Spleen (tissue), 11 donors: Measurements from ENCODE around the gene YAE1. TPM values are rescaled to one million over a fixed set of nuclear protein-coding genes. Genes with fewer than 3 reads are reported as not detected.

Experiments used
- DNase-seq: peaks from one replicate; pipeline ENCODE4 v3.0.0-alpha.2; 2020
- H3K27ac ChIP-seq, 8 donors: fragments of 200-600 bp; sonication (generic) in 7 of 8; 1 replicate in 4 of 8; 2 replicates in 4 of 8; pipeline versions ENCODE4 v1.5.0 to v1.8.0; 2016 to 2021; ENCODE audit warnings: inconsistent platforms in 4 of 8, mild to moderate bottlenecking in 4 of 8, moderate library complexity in 1 of 8
- H3K27me3 ChIP-seq, 7 donors: fragments of 200-600 bp; sonication (generic) in 6 of 7; replicated peaks in 1 of 7; 1 replicate in 4 of 7; 2 replicates in 3 of 7; pipeline versions ENCODE4 v1.5.0 to v1.8.0; 2016 to 2021; ENCODE audit warnings: inconsistent platforms in 3 of 7, mild to moderate bottlenecking in 1 of 7
- H3K36me3 ChIP-seq, 6 donors: fragments of 200-600 bp; sonication (generic) in 5 of 6; 1 replicate in 4 of 6; 2 replicates in 2 of 6; pipeline versions ENCODE4 v1.5.0 to v1.8.0; 2016 to 2021; ENCODE audit warnings: inconsistent platforms in 2 of 6
- H3K4me1 ChIP-seq, 6 donors: fragments of 200-600 bp; sonication (generic) in 5 of 6; 1 replicate in 3 of 6; 2 replicates in 3 of 6; pipeline versions ENCODE4 v1.5.0 to v1.8.0; 2016 to 2021; ENCODE audit warnings: inconsistent platforms in 3 of 6
- H3K4me3 ChIP-seq, 8 donors: fragments of 200-600 bp; sonication (generic) in 7 of 8; 1 replicate in 4 of 8; 2 replicates in 4 of 8; pipeline versions ENCODE4 v1.5.0 to v1.8.0; 2016 to 2021; ENCODE audit warnings: inconsistent platforms in 4 of 8, mild to moderate bottlenecking in 4 of 8, moderate library complexity in 2 of 8
- H3K9me3 ChIP-seq, 8 donors: fragments of 200-600 bp; sonication (generic) in 7 of 8; 1 replicate in 4 of 8; 2 replicates in 4 of 8; pipeline versions ENCODE4 v1.5.0 to v1.8.0; 2016 to 2021; ENCODE audit warnings: inconsistent platforms in 4 of 8
- POLR2A ChIP-seq, 3 donors: fragments of 450-650 bp; IDR thresholded peaks; one replicate each; pipeline ENCODE4 v1.5.1; 2017; ENCODE audit warnings: antibody characterized with exemption in 3 of 3, mild to moderate bottlenecking in 1 of 3
- POLR2AphosphoS5 ChIP-seq, 3 donors: sonication (generic); formaldehyde crosslinking; IDR thresholded peaks; one replicate each; pipeline ENCODE4 v1.5.1; 2017; ENCODE audit warnings: antibody characterized with exemption in 3 of 3
- WGBS, 5 donors: extraction: QIAGEN DNeasy Blood & Tissue Kit in 3 of 5; methylation state at CpG; one replicate each; pipeline versions ENCODE4 v1.1.5 to v1.1.7; 2013 to 2018; 5-methylcytosine and 5-hydroxymethylcytosine counted together
- intact Hi-C: fragments of 100-400 bp; cut with DNase I; formaldehyde crosslinking; loops from one replicate; pipeline ENCODE4 v1.15.0; 2023; ENCODE audit warnings: low total_unique reads
- polyA plus RNA-seq, 3 donors: library from polyadenylated mRNA; stranded (reverse); fragments of 200-250 nt; gene quantifications; one replicate each; pipeline ENCODE4 v1.2.1, GENCODE V29; 2013
- total RNA-seq, 7 donors: library from RNA; depleted of rRNA in 3 of 7; stranded (reverse); fragments of >200 nt in 3 of 7; fragmentation: NEBNext Ultra II Directional in 4 of 7; extraction: Animal tissue kit (Norgen Biotek cat#: 25700) in 4 of 7; gene quantifications; one replicate each; pipeline versions ENCODE4 v1.1.0 to v1.2.1, GENCODE V29; 2016 to 2021
- TF ChIP-seq, protein P1 (sequence below), 11 experiments: fragments of 200-600 bp in 7 of 11; fragments of 450-650 bp in 4 of 11; sonication (generic) in 4 of 11; IDR thresholded peaks in 8 of 11; conservative IDR thresholded peaks in 3 of 11; 1 replicate in 7 of 11; 2 replicates in 4 of 11; pipeline versions ENCODE4 v1.4.0 to v1.8.0; 2016 to 2021; ENCODE audit warnings: antibody characterized with exemption in 11 of 11, inconsistent platforms in 4 of 11, mild to moderate bottlenecking in 1 of 11
- donor health status: healthy with polysubstance abuse.
- donor health status: DM: no; HTN: no; CAD: no; lungs with moderate emphysema.
- donor health status: DM: no; HTN: no; CAD: no.
- donor health status: Bipolar disorder and iron deficiency.
- donor health status: healthy.
- donor health status: DM: no; HTN: no; CAD: no.
- donor health status: DM: yes; HTN: yes; CAD: no.

Gene YAE1
- total and polyA plus RNA-seq, 10 donors: 13.2 to 21.8 (median 15.8) TPM

DNA sequence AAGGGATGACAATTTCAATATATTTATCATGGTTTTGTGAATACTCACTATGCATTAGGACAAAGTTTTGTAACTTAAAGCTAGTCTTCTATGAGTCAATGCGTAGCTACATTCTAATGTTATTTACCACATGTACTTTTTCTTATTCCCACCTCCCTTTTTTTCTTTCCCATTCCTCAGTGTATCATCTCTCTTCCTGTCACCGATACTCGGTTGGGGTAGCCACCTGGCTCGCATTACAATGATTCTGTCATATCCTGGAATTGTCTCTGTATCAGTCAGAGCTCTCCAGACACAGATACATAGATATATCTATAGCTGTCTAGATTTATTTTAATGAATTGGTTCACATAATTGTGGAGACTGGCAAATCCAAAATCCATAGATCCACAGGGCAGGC lies 47.4 kb downstream of the YAE1 start:
- intact Hi-C loops: no loop called here
- peaks cover 6 to 15% (median 12%) of the 10 kb centered on the region in 6 donors for H3K4me1 ChIP-seq

DNA sequence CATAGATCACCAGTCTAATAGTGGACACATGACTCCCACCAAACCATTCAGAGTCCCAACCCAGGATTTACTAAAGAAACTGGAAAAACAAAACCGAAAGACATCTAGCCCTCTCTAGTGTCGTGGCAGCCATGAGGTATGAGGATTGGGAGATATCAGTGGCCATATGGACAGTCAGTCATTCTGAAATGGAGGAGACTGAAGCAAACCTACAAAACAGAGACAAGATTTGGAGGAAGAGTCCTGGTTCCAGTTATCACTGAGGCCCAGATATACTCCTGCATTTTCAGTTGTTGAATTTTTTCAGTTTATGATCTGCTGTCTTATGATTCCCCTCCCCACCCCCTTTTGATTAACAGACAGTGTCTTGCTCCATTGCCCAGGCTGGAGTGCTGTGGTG lies 48.1 kb downstream of the YAE1 start:
- Histone ChIP-seq H3K4me1 (peaks cover 6 to 9% (median 8%) of the 10 kb centered on the region in 6 donors), H3K9me3 (no peaks in the 10 kb centered on the region), H3K27me3 (peaks cover 0 to 35% (median 6%) of the 10 kb centered on the region in 7 donors), H3K4me3 (no peak overlapping the region), H3K27ac (no peak overlapping the region), H3K36me3 (no peaks in the 10 kb centered on the region)
- intact Hi-C loops: no loop called here
- TF ChIP-seq POLR2AphosphoS5 (IDR thresholded peaks at IDR 0.05) (no peak), POLR2A (IDR thresholded peaks at IDR 0.05) (no peak)
- TF ChIP-seq, protein P1, sequence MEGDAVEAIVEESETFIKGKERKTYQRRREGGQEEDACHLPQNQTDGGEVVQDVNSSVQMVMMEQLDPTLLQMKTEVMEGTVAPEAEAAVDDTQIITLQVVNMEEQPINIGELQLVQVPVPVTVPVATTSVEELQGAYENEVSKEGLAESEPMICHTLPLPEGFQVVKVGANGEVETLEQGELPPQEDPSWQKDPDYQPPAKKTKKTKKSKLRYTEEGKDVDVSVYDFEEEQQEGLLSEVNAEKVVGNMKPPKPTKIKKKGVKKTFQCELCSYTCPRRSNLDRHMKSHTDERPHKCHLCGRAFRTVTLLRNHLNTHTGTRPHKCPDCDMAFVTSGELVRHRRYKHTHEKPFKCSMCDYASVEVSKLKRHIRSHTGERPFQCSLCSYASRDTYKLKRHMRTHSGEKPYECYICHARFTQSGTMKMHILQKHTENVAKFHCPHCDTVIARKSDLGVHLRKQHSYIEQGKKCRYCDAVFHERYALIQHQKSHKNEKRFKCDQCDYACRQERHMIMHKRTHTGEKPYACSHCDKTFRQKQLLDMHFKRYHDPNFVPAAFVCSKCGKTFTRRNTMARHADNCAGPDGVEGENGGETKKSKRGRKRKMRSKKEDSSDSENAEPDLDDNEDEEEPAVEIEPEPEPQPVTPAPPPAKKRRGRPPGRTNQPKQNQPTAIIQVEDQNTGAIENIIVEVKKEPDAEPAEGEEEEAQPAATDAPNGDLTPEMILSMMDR (IDR thresholded peaks at IDR 0.05 in 8 of 11, conservative IDR thresholded peaks at IDR 0.05 in 3 of 11): no peak
- DNase-seq: no peak
- WGBS, 5 donors: 87 to 100% (median 95%) methylated on average over 2 of the region's 2 CpGs

More for the DNA sequence above, 47.4 kb downstream of the YAE1 start:
- Histone ChIP-seq H3K9me3 (no peaks in the 10 kb centered on the region), H3K36me3 (no peaks in the 10 kb centered on the region), H3K27ac (no peak overlapping the region), H3K27me3 (peaks cover 0 to 36% (median 6%) of the 10 kb centered on the region in 7 donors), H3K4me3 (no peak overlapping the region)
- no peak for DNase-seq
- TF ChIP-seq POLR2A (IDR thresholded peaks at IDR 0.05): no peak
- TF ChIP-seq POLR2AphosphoS5 (IDR thresholded peaks at IDR 0.05): no peak
- TF ChIP-seq, protein P1 (IDR thresholded peaks at IDR 0.05 in 8 of 11, conservative IDR thresholded peaks at IDR 0.05 in 3 of 11): no peak
- 67 to 87% (median 82%) methylated on average over 4 of the region's 4 CpGs for WGBS, 5 donors

DNA sequence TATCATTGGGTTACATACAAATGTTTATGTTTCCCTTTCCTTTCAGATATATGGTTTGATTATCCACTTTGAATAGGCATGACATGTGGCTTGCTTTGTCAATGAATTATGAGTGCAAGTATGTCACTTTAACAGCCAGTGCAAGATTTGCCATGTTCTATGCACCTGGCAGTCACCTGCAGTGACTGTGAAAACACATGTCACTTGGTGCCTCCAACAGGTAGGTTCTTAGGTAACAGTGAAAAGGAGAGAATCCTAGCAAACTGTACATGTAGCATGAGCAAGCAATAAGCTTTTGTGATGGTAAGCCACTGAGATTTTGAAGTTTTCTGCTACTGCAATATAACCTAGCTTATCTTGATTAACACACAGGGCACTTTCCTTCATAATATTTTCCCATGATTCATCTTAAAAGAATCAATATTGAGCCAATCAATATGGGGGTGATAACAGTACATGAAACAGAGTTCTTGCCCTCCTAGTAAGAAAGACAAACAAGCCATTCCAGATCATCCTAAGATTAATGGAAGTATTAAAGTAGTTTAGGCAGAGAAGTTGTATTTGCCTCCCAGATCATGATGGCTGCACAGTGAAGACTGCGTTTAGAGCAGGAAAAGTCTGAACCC lies 49.3 kb downstream of the YAE1 start:
- TF ChIP-seq, protein P1 (IDR thresholded peaks at IDR 0.05 in 8 of 11, conservative IDR thresholded peaks at IDR 0.05 in 3 of 11): no peak
- TF ChIP-seq POLR2AphosphoS5 (IDR thresholded peaks at IDR 0.05) (no peak), POLR2A (IDR thresholded peaks at IDR 0.05) (no peak)
- no peaks in the 10 kb centered on the region for H3K36me3 ChIP-seq
- no peak for DNase-seq
- intact Hi-C loops: no loop called here
- no peak overlapping the region for H3K4me3 ChIP-seq
- H3K27me3 ChIP-seq: peaks cover 0 to 26% (median 5%) of the 10 kb centered on the region in 7 donors
- H3K9me3 ChIP-seq: no peaks in the 10 kb centered on the region
- no peak overlapping the region for H3K27ac ChIP-seq
- no peaks in the 10 kb centered on the region for H3K4me1 ChIP-seq
- 82 to 94% (median 91%) methylated on average over 1 of the region's 1 CpG for WGBS, 5 donors

DNA sequence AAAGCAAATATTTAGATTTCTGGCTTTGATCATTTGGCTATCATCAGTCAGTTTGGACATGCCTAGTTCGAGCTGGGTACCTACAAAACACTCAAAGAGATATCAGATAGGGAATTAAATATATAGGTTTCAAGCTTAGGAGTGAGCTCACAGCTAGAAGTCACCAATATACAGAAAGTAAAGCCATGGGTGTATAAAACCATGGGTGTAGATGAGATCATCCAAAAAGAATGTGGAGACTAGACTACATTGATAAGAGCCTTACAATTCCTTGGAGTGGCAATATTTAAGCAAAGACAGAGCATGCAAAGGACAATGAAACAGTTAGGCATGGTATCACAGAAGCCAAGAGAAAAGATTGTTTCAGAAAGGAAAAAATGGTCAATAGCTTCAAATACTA lies 49.9 kb downstream of the YAE1 start:
- 47 to 79% (median 75%) methylated on average over 1 of the region's 1 CpG for WGBS, 5 donors
- intact Hi-C loops: no loop called here
- H3K4me3 ChIP-seq: no peak overlapping the region
- no peaks in the 10 kb centered on the region for H3K36me3 ChIP-seq
- H3K27ac ChIP-seq: no peak overlapping the region
- TF ChIP-seq POLR2AphosphoS5 (IDR thresholded peaks at IDR 0.05) (no peak), POLR2A (IDR thresholded peaks at IDR 0.05) (no peak)
- TF ChIP-seq, protein P1 (IDR thresholded peaks at IDR 0.05 in 8 of 11, conservative IDR thresholded peaks at IDR 0.05 in 3 of 11): no peak
- peaks cover 0 to 19% (median 0%) of the 10 kb centered on the region in 7 donors for H3K27me3 ChIP-seq
- peaks cover 0 to 3% (median under 1%) of the 10 kb centered on the region in 6 donors for H3K4me1 ChIP-seq
- no peaks in the 10 kb centered on the region for H3K9me3 ChIP-seq
- no peak for DNase-seq
